ENCODE measurements around the gene ROGDI. TPM values are rescaled to one million over a fixed set of nuclear protein-coding genes. Genes with fewer than 3 reads are reported as not detected.

The ROGDI gene
- total and polyA plus RNA-seq, 2 of the 13 experiments (the other 11 are each of a cell fraction or from before 2014, with no cell fraction given), result 19.2 to 42.1 TPM

GRCh38 chr16:4783251-4783950 lies 19.0 kb downstream of the ROGDI start (continued):
- TF ChIP-seq, protein P1, sequence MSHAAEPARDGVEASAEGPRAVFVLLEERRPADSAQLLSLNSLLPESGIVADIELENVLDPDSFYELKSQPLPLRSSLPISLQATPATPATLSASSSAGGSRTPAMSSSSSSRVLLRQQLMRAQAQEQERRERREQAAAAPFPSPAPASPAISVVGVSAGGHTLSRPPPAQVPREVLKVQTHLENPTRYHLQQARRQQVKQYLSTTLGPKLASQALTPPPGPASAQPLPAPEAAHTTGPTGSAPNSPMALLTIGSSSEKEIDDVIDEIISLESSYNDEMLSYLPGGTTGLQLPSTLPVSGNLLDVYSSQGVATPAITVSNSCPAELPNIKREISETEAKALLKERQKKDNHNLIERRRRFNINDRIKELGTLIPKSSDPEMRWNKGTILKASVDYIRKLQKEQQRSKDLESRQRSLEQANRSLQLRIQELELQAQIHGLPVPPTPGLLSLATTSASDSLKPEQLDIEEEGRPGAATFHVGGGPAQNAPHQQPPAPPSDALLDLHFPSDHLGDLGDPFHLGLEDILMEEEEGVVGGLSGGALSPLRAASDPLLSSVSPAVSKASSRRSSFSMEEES (CRISPR knock-in tag; IDR thresholded peaks at IDR 0.05), result no peak
- TF ChIP-seq ZSCAN31 (CRISPR knock-in tag; IDR thresholded peaks at IDR 0.05; ENCODE audit: low read depth) (no peak), ZNF224 (CRISPR knock-in tag; IDR thresholded peaks at IDR 0.05) (no peak), ZMYM3 (CRISPR knock-in tag; IDR thresholded peaks at IDR 0.05) (no peak), ZNF333 (CRISPR knock-in tag; IDR thresholded peaks at IDR 0.05; ENCODE audit: borderline replicate concordance) (no peak), AGO2 (optimal IDR thresholded peaks at IDR 0.05; ENCODE audit: low read depth, low read length) (no peak), KIAA2018 (CRISPR knock-in tag; IDR thresholded peaks at IDR 0.05; ENCODE audit: borderline replicate concordance) (no peak), NR2F1 (CRISPR knock-in tag; IDR thresholded peaks at IDR 0.05) (no peak), YEATS2 (CRISPR knock-in tag; IDR thresholded peaks at IDR 0.05; ENCODE audit: borderline replicate concordance) (no peak), ZNF282 (IDR thresholded peaks at IDR 0.05; ENCODE audit: partially characterized antibody) (no peak), ARNT (IDR thresholded peaks at IDR 0.05) (no peak), ZNF354B (CRISPR knock-in tag; IDR thresholded peaks at IDR 0.05) (no peak)
- TF ChIP-seq, protein P2, sequence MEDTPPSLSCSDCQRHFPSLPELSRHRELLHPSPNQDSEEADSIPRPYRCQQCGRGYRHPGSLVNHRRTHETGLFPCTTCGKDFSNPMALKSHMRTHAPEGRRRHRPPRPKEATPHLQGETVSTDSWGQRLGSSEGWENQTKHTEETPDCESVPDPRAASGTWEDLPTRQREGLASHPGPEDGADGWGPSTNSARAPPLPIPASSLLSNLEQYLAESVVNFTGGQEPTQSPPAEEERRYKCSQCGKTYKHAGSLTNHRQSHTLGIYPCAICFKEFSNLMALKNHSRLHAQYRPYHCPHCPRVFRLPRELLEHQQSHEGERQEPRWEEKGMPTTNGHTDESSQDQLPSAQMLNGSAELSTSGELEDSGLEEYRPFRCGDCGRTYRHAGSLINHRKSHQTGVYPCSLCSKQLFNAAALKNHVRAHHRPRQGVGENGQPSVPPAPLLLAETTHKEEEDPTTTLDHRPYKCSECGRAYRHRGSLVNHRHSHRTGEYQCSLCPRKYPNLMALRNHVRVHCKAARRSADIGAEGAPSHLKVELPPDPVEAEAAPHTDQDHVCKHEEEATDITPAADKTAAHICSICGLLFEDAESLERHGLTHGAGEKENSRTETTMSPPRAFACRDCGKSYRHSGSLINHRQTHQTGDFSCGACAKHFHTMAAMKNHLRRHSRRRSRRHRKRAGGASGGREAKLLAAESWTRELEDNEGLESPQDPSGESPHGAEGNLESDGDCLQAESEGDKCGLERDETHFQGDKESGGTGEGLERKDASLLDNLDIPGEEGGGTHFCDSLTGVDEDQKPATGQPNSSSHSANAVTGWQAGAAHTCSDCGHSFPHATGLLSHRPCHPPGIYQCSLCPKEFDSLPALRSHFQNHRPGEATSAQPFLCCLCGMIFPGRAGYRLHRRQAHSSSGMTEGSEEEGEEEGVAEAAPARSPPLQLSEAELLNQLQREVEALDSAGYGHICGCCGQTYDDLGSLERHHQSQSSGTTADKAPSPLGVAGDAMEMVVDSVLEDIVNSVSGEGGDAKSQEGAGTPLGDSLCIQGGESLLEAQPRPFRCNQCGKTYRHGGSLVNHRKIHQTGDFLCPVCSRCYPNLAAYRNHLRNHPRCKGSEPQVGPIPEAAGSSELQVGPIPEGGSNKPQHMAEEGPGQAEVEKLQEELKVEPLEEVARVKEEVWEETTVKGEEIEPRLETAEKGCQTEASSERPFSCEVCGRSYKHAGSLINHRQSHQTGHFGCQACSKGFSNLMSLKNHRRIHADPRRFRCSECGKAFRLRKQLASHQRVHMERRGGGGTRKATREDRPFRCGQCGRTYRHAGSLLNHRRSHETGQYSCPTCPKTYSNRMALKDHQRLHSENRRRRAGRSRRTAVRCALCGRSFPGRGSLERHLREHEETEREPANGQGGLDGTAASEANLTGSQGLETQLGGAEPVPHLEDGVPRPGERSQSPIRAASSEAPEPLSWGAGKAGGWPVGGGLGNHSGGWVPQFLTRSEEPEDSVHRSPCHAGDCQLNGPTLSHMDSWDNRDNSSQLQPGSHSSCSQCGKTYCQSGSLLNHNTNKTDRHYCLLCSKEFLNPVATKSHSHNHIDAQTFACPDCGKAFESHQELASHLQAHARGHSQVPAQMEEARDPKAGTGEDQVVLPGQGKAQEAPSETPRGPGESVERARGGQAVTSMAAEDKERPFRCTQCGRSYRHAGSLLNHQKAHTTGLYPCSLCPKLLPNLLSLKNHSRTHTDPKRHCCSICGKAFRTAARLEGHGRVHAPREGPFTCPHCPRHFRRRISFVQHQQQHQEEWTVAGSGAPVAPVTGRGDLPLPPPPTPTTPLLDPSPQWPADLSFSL (CRISPR knock-in tag; IDR thresholded peaks at IDR 0.05), result no peak
